ENCODE data around the gene RAD51AP2. TPM values are rescaled to one million over a fixed set of nuclear protein-coding genes. Genes with fewer than 3 reads are reported as not detected.

RAD51AP2 gene
- total RNA-seq, 4 donors from 2014 or later = 0.04 to 0.53 (median 0.26) TPM

DNA sequence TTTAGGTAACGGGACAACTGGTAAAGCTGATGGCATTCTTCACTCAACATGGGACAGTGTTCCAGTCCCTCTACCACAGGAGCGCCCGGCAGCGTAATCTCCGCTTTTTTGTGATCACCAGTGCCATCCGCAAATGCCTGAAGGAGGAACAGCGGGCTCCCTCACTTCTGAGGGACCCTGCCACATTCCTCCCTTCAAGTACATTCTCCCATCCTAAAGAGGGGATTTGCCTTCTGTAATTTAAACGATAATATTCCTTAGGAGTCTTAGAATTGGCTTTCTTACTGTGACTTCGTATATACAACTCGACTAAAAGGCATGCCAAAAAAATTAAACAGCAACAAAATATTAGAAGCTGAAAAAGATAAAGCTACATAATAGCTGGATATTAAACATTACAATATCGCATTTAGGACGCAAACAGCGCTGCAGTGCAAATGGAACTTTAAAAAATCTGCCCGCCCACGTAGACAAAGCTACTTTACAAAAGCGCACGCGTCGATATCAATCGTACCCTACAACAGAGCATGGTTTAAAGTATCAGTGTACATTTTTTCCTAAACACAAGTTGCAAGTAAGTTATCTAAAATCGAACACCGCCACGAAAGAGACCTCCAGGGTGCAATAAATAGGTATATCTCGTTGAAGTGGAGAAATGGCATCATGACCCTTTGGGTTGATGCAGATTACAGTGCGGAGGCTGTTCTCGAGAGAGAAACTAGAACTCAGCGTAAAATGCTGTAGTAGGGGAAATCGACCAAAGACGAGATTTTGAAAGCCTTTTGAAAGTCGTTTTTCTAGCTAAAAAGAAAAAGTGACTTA is 20.0 kb upstream of the RAD51AP2 start:
- intact Hi-C loops (cut with DNase I) = no loop called here
- no peak for DNase-seq
- WGBS, 2 donors = 1 to 2% methylated on average over 23 to 26 of the region's 30 CpGs

DNA sequence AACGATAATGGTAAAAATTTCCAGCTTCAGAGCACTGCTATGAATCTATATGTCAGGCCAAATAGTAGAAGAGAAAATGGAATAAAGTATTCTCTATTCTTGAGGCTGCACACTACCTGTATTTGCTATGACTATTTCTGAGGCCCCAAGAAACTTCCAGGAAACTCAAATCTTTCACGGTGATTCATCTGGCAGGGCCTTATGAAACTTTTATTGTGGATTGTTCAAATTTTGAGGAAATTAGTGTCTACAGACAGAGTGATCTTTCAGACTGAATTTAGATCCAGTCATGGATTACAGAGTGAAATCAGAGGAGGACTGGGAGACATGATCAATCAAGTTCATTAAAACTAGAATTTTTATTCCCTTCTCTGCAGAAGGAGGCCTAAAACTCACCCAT is 18.2 kb upstream of the RAD51AP2 start:
- H3K27ac ChIP-seq = no peak overlapping the region
- H3K9me3 ChIP-seq = no peaks in the 10 kb centered on the region
- H3K4me3 ChIP-seq = no peak overlapping the region
- intact Hi-C loops (cut with DNase I) = no loop called here
- H3K36me3 ChIP-seq = no peaks in the 10 kb centered on the region
- peaks cover 0 to 52% (median 0%) of the 10 kb centered on the region in 4 donors for H3K27me3 ChIP-seq
- peaks cover 0 to 40% (median 5%) of the 10 kb centered on the region in 3 donors for H3K4me1 ChIP-seq
- 50 to 55% methylated on average over 2 of the region's 2 CpGs for WGBS, 2 donors
- no peak for DNase-seq
- no peak for TF ChIP-seq POLR2A (IDR thresholded peaks at IDR 0.05)
- TF ChIP-seq, protein P1, sequence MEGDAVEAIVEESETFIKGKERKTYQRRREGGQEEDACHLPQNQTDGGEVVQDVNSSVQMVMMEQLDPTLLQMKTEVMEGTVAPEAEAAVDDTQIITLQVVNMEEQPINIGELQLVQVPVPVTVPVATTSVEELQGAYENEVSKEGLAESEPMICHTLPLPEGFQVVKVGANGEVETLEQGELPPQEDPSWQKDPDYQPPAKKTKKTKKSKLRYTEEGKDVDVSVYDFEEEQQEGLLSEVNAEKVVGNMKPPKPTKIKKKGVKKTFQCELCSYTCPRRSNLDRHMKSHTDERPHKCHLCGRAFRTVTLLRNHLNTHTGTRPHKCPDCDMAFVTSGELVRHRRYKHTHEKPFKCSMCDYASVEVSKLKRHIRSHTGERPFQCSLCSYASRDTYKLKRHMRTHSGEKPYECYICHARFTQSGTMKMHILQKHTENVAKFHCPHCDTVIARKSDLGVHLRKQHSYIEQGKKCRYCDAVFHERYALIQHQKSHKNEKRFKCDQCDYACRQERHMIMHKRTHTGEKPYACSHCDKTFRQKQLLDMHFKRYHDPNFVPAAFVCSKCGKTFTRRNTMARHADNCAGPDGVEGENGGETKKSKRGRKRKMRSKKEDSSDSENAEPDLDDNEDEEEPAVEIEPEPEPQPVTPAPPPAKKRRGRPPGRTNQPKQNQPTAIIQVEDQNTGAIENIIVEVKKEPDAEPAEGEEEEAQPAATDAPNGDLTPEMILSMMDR (IDR thresholded peaks at IDR 0.05) = no peak

More for the DNA sequence above, 20.0 kb upstream of the RAD51AP2 start:
- H3K9me3 ChIP-seq = no peaks in the 10 kb centered on the region
- peak overlapping the region; percentile 82 to 92 (median 90) for H3K27ac ChIP-seq
- H3K36me3 ChIP-seq = no peaks in the 10 kb centered on the region
- TF ChIP-seq, protein P1 (IDR thresholded peaks at IDR 0.05) = no peak
- TF ChIP-seq POLR2A (IDR thresholded peaks at IDR 0.05) = no peak
- H3K27me3 ChIP-seq = peaks cover 0 to 70% (median 0%) of the 10 kb centered on the region in 4 donors
- H3K4me1 ChIP-seq = peaks cover 0 to 58% (median 5%) of the 10 kb centered on the region in 3 donors
- peak overlapping the region; percentile 42 to 72 (median 61) for H3K4me3 ChIP-seq

DNA sequence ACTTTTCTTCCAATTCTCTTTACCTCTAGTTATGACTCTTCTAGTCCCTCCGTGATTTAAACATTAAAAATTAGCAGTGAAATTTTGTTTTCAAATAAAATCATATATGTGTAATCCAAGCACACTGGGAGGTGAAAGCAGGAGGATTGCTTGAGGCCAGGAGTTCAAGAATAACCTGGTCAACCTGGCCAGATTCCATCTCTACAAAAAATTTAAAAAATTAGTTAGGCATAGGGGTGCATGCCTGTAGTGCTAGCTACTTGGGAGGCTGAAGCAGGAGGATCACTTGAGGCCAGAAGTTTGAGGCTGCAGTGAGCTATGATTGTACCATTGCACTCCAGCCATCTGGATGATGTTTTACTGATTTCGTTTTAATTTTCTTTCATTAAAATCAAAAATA is 15.3 kb upstream of the RAD51AP2 start:
- intact Hi-C loops (cut with DNase I) = no loop called here
- WGBS, 2 donors = 78 to 82% methylated on average over 2 of the region's 2 CpGs
- Histone ChIP-seq H3K27ac (no peak overlapping the region), H3K4me1 (peaks cover 0 to 11% (median 0%) of the 10 kb centered on the region in 3 donors), H3K27me3 (peaks cover 0 to 23% (median 0%) of the 10 kb centered on the region in 4 donors), H3K9me3 (no peaks in the 10 kb centered on the region), H3K36me3 (no peaks in the 10 kb centered on the region), H3K4me3 (no peak overlapping the region)
- no peak for DNase-seq
- no peak for TF ChIP-seq POLR2A (IDR thresholded peaks at IDR 0.05)
- TF ChIP-seq, protein P1 (IDR thresholded peaks at IDR 0.05) = no peak

DNA sequence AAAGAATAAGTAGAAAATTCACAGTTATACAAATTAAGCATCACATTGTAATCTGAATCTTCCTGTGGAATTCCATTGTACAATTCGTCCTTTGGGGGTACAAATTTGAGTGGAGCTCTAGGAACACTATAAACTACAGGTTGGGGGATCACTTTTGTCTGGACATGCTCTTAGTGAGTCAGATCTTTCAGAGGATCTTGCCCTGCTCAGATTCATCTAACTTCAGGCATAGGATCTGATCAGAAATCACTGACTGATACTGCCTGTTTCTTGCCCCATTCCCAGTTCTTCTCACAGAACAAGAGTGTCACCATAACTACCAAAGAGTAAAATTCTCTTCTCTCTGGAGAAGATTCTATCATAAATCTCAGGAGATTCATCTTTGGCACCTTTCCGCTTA is 11.5 kb upstream of the RAD51AP2 start:
- Histone ChIP-seq H3K4me3 (no peak overlapping the region), H3K4me1 (no peaks in the 10 kb centered on the region), H3K27me3 (no peaks in the 10 kb centered on the region), H3K36me3 (no peaks in the 10 kb centered on the region), H3K27ac (no peak overlapping the region), H3K9me3 (no peaks in the 10 kb centered on the region)
- DNase-seq = no peak
- TF ChIP-seq, protein P1 (IDR thresholded peaks at IDR 0.05) = no peak
- no peak for TF ChIP-seq POLR2A (IDR thresholded peaks at IDR 0.05)
- WGBS, 2 donors = 58 to 63% methylated on average over 2 of the region's 2 CpGs
- intact Hi-C loops (cut with DNase I) = no loop called here

DNA sequence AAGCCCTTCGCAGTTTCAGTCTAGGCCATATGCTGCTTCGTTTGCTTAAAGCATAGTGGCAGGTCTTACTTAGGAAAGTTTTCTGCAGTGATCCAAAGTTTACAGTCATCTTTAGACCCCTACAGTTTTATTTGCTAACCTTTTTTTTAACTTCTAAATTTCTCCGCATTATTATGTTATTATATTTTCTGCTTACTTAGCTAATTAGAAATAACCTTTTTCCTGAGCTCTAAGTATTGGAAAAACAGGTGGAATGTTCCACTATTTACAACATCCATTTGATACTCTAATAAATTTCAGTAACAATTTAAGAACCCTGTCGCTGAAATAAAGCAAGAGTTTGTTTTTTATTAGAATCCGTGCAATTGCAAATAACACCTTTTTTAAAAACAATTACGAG is 4.1 kb upstream of the RAD51AP2 start:
- Histone ChIP-seq H3K27ac (no peak overlapping the region), H3K9me3 (no peaks in the 10 kb centered on the region), H3K4me1 (peaks cover 0 to 13% (median 4%) of the 10 kb centered on the region in 3 donors), H3K27me3 (peaks cover 0 to 6% (median 0%) of the 10 kb centered on the region in 4 donors), H3K4me3 (no peak overlapping the region), H3K36me3 (no peaks in the 10 kb centered on the region)
- DNase-seq = no peak
- TF ChIP-seq, protein P1 (IDR thresholded peaks at IDR 0.05) = no peak
- TF ChIP-seq POLR2A (IDR thresholded peaks at IDR 0.05) = no peak
- intact Hi-C loops (cut with DNase I) = no loop called here
- WGBS, 2 donors = 83 to 84% methylated on average over 6 of the region's 6 CpGs

Data from esophagus squamous epithelium (tissue), 5 donors.